ENCODE data around the gene TEX51. TPM values are rescaled to one million over a fixed set of nuclear protein-coding genes. Genes with fewer than 3 reads are reported as not detected.
A peak's percentile ranks its signal among the peaks of the same experiment; 100 is the strongest.

TEX51 gene
- total RNA-seq, 8 experiments from 2014 or later, result 0.81 TPM; not detected in 7

- peak in 2 of 8 experiments; percentile 79 to 80 for ATAC-seq (replicated peaks in 6 of 8)
- in situ Hi-C loops (cut with MboI; ENCODE audit: low pct_unique_long_range_greater_than_20kb in 2 of 9, low sequenced_read_pairs in 9 of 9, unreplicated experiment in 9 of 9), result no loop called here
- Histone ChIP-seq H3K4me1 (replicated peaks in 1 of 2) (peaks cover 3 to 6% of the 10 kb centered on the region in 2 donors), H3K4me3 (no peak overlapping the region), H3K27ac (no peak overlapping the region)
- WGBS, 10 experiments, result 0 to 80% (median 61%) methylated on average over 1 to 4 of the region's 4 CpGs; no CpG with 5 or more reads in 1 of the 10 experiments
Observed at GRCh38 chr2:126880817-126881216, 17.9 kb upstream of the TEX51 start.

GRCh38 chr2:126881591-126881990 is 17.1 kb upstream of the TEX51 start:
- in situ Hi-C loops (cut with MboI; ENCODE audit: low pct_unique_long_range_greater_than_20kb in 2 of 9, low sequenced_read_pairs in 9 of 9, unreplicated experiment in 9 of 9), result no loop called here

GRCh38 chr2:126882181-126882580 is 16.5 kb upstream of the TEX51 start:
- Histone ChIP-seq H3K4me3 (no peak overlapping the region), H3K4me1 (replicated peaks in 1 of 2) (peaks cover 3 to 6% of the 10 kb centered on the region in 2 donors), H3K27ac (no peak overlapping the region)
- 100% methylated on average over 2 of the region's 2 CpGs; no CpG with 5 or more reads in 9 of the 10 experiments for WGBS, 10 experiments
- no peak for ATAC-seq (replicated peaks in 6 of 8)
- in situ Hi-C loops (cut with MboI; ENCODE audit: low pct_unique_long_range_greater_than_20kb in 2 of 9, low sequenced_read_pairs in 9 of 9, unreplicated experiment in 9 of 9), result no loop called here

More at GRCh38 chr2:126881591-126881990, 17.1 kb upstream of the TEX51 start:
- H3K4me1 ChIP-seq (replicated peaks in 1 of 2), result peaks cover 3 to 6% of the 10 kb centered on the region in 2 donors
- WGBS, 10 experiments, result 19 to 92% (median 61%) methylated on average over 1 to 9 of the region's 9 CpGs; no CpG with 5 or more reads in 3 of the 10 experiments
- ATAC-seq (replicated peaks in 6 of 8), result no peak
- no peak overlapping the region for H3K4me3 ChIP-seq
- H3K27ac ChIP-seq, result no peak overlapping the region

GRCh38 chr2:126882736-126883665 is 15.7 kb upstream of the TEX51 start:
- no peak overlapping the region for H3K27ac ChIP-seq
- 18 to 100% (median 85%) methylated on average over 2 to 4 of the region's 7 CpGs; no CpG with 5 or more reads in 4 of the 10 experiments for WGBS, 10 experiments
- in situ Hi-C loops (cut with MboI; ENCODE audit: low pct_unique_long_range_greater_than_20kb in 2 of 9, low sequenced_read_pairs in 9 of 9, unreplicated experiment in 9 of 9), result no loop called here
- ATAC-seq (replicated peaks in 6 of 8), result peak in 5 of 8 experiments; percentile 15 to 64 (median 41)
- H3K4me3 ChIP-seq, result no peak overlapping the region
- H3K4me1 ChIP-seq (replicated peaks in 1 of 2), result peaks cover 6% of the 10 kb centered on the region in 2 donors

GRCh38 chr2:126883666-126884040 is 15.0 kb upstream of the TEX51 start:
- H3K4me3 ChIP-seq, result no peak overlapping the region
- H3K4me1 ChIP-seq (replicated peaks in 1 of 2), result peaks cover 6% of the 10 kb centered on the region in 2 donors
- in situ Hi-C loops (cut with MboI; ENCODE audit: low pct_unique_long_range_greater_than_20kb in 2 of 9, low sequenced_read_pairs in 9 of 9, unreplicated experiment in 9 of 9), result no loop called here
- no peak overlapping the region for H3K27ac ChIP-seq
- ATAC-seq (replicated peaks in 6 of 8), result no peak
- 39 to 100% (median 85%) methylated on average over 1 to 6 of the region's 6 CpGs; no CpG with 5 or more reads in 3 of the 10 experiments for WGBS, 10 experiments

- no peak for ATAC-seq (replicated peaks in 6 of 8)
Observed at GRCh38 chr2:126884861-126885750, 13.6 kb upstream of the TEX51 start.

GRCh38 chr2:126885751-126886210 is 12.9 kb upstream of the TEX51 start:
- Histone ChIP-seq H3K27ac (no peak overlapping the region), H3K4me1 (replicated peaks in 1 of 2) (peaks cover 6% of the 10 kb centered on the region in 2 donors), H3K4me3 (no peak overlapping the region)
- in situ Hi-C loops (cut with MboI; ENCODE audit: low pct_unique_long_range_greater_than_20kb in 2 of 9, low sequenced_read_pairs in 9 of 9, unreplicated experiment in 9 of 9), result no loop called here
- 80 to 100% (median 100%) methylated on average over 1 to 4 of the region's 18 CpGs; no CpG with 5 or more reads in 7 of the 10 experiments for WGBS, 10 experiments
- ATAC-seq (replicated peaks in 6 of 8), result peak in 4 of 8 experiments; percentile 3 to 10 (median 7)

More at GRCh38 chr2:126884861-126885750, 13.6 kb upstream of the TEX51 start:
- H3K4me3 ChIP-seq, result no peak overlapping the region
- peaks cover 6% of the 10 kb centered on the region in 2 donors for H3K4me1 ChIP-seq (replicated peaks in 1 of 2)
- no peak overlapping the region for H3K27ac ChIP-seq
- WGBS, 10 experiments, result 20 to 100% (median 89%) methylated on average over 1 to 12 of the region's 21 CpGs; no CpG with 5 or more reads in 2 of the 10 experiments
- in situ Hi-C loops (cut with MboI; ENCODE audit: low pct_unique_long_range_greater_than_20kb in 2 of 9, low sequenced_read_pairs in 9 of 9, unreplicated experiment in 9 of 9), result no loop called here

GRCh38 chr2:126886211-126886915 is 12.3 kb upstream of the TEX51 start:
- 70% methylated on average over 4 of the region's 40 CpGs; no CpG with 5 or more reads in 9 of the 10 experiments for WGBS, 10 experiments
- H3K27ac ChIP-seq, result no peak overlapping the region
- peak; percentile 67 to 95 (median 80) for ATAC-seq (replicated peaks in 6 of 8)
- no peak overlapping the region for H3K4me3 ChIP-seq
- in situ Hi-C loops (cut with MboI; ENCODE audit: low pct_unique_long_range_greater_than_20kb in 2 of 9, low sequenced_read_pairs in 9 of 9, unreplicated experiment in 9 of 9), result no loop called here
- peaks cover 6% of the 10 kb centered on the region in 2 donors for H3K4me1 ChIP-seq (replicated peaks in 1 of 2)

GRCh38 chr2:126886916-126887280 is 11.8 kb upstream of the TEX51 start:
- peaks cover 6% of the 10 kb centered on the region in 2 donors for H3K4me1 ChIP-seq (replicated peaks in 1 of 2)
- H3K27ac ChIP-seq, result no peak overlapping the region
- H3K4me3 ChIP-seq, result no peak overlapping the region
- in situ Hi-C loops (cut with MboI; ENCODE audit: low pct_unique_long_range_greater_than_20kb in 2 of 9, low sequenced_read_pairs in 9 of 9, unreplicated experiment in 9 of 9), result no loop called here
- 60 to 94% (median 80%) methylated on average over 1 to 10 of the region's 13 CpGs; no CpG with 5 or more reads in 3 of the 10 experiments for WGBS, 10 experiments
- no peak for ATAC-seq (replicated peaks in 6 of 8)

GRCh38 chr2:126887506-126887905 is 11.2 kb upstream of the TEX51 start:
- Histone ChIP-seq H3K4me1 (replicated peaks in 1 of 2) (peaks cover 6% of the 10 kb centered on the region in 2 donors), H3K27ac (no peak overlapping the region), H3K4me3 (no peak overlapping the region)
- ATAC-seq (replicated peaks in 6 of 8), result no peak
- in situ Hi-C loops (cut with MboI; ENCODE audit: low pct_unique_long_range_greater_than_20kb in 2 of 9, low sequenced_read_pairs in 9 of 9, unreplicated experiment in 9 of 9), result no loop called here
- 29 to 100% (median 80%) methylated on average over 2 to 8 of the region's 9 CpGs; no CpG with 5 or more reads in 3 of the 10 experiments for WGBS, 10 experiments

- no peak overlapping the region for H3K4me3 ChIP-seq
- in situ Hi-C loops (cut with MboI; ENCODE audit: low pct_unique_long_range_greater_than_20kb in 2 of 9, low sequenced_read_pairs in 9 of 9, unreplicated experiment in 9 of 9), result no loop called here
- peak in 5 of 8 experiments; percentile 6 to 53 (median 21) for ATAC-seq (replicated peaks in 6 of 8)
Observed at GRCh38 chr2:126888046-126888445, 10.6 kb upstream of the TEX51 start.

GRCh38 chr2:126889071-126889470 is 9.6 kb upstream of the TEX51 start:
- Histone ChIP-seq H3K4me1 (replicated peaks in 1 of 2) (peaks cover 0 to 3% of the 10 kb centered on the region in 2 donors), H3K4me3 (no peak overlapping the region), H3K27ac (no peak overlapping the region)
- 0 to 40% methylated on average over 1 to 2 of the region's 9 CpGs; no CpG with 5 or more reads in 8 of the 10 experiments for WGBS, 10 experiments
- in situ Hi-C loops (cut with MboI; ENCODE audit: low pct_unique_long_range_greater_than_20kb in 2 of 9, low sequenced_read_pairs in 9 of 9, unreplicated experiment in 9 of 9), result no loop called here
- no peak for ATAC-seq (replicated peaks in 6 of 8)

More at GRCh38 chr2:126888046-126888445, 10.6 kb upstream of the TEX51 start:
- WGBS, 10 experiments, result 8 to 75% (median 68%) methylated on average over 1 to 4 of the region's 6 CpGs; no CpG with 5 or more reads in 5 of the 10 experiments
- no peak overlapping the region for H3K27ac ChIP-seq
- H3K4me1 ChIP-seq (replicated peaks in 1 of 2), result peaks cover 3% of the 10 kb centered on the region in 2 donors
